K562 (cell line): Measurements from ENCODE around the gene CAMK1D.

ENCODE experiments used
- CTCF ChIP-seq, 3 experiments: IDR thresholded peaks in 2 of 3; conservative IDR thresholded peaks in 1 of 3; 2 replicates each; pipeline ENCODE4 v1.5.1; 2011 to 2012; ENCODE audit warnings: low read length in 3 of 3, mild to moderate bottlenecking in 3 of 3, control low read depth in 2 of 3, improper control_type of control experiment in 1 of 3, inconsistent platforms in 1 of 3, low read depth in 1 of 3, mixed read lengths in 1 of 3, moderate library complexity in 1 of 3; ENCODE audit not compliant: insufficient read depth in 2 of 3
- FOS ChIP-seq: IDR thresholded peaks from 3 replicates; pipeline ENCODE4 v1.6.1; 2011; ENCODE audit not compliant: insufficient read length; ENCODE audit errors: extremely low read depth
- GATAD2B ChIP-seq: fragments of 450-650 bp; IDR thresholded peaks from 2 replicates; pipeline ENCODE4 v1.6.1; 2017; ENCODE audit warnings: mild to moderate bottlenecking, borderline replicate concordance
- HCFC1 ChIP-seq: IDR thresholded peaks from 2 replicates; pipeline ENCODE4 v1.6.1; 2012; ENCODE audit warnings: low read depth, low read length, improper control_type of control experiment
- POLR2A ChIP-seq: fragments of 450-650 bp; conservative IDR thresholded peaks from 2 replicates; pipeline ENCODE4 v1.6.1; 2016
- REST ChIP-seq, 2 experiments: fragments of 450-650 bp; formaldehyde crosslinking in 1 of 2; IDR thresholded peaks; 2 replicates each; pipeline versions ENCODE4 v1.4.0 to v1.6.1; 2014 to 2020; ENCODE audit warnings: mild to moderate bottlenecking in 2 of 2, borderline replicate concordance in 1 of 2, low read depth in 1 of 2
- SIN3A ChIP-seq, 2 experiments: fragments of 150-350 bp in 1 of 2; IDR thresholded peaks; 2 replicates each; pipeline ENCODE4 v1.6.1; 2011 to 2016; ENCODE audit warnings: borderline replicate concordance in 2 of 2, low read depth in 2 of 2, low read length in 2 of 2, mild to moderate bottlenecking in 2 of 2, moderate library complexity in 2 of 2; ENCODE audit not compliant: control insufficient read depth in 1 of 2
- TCF3 ChIP-seq: sonication (generic); formaldehyde crosslinking; IDR thresholded peaks from 2 replicates; pipeline ENCODE4 v1.4.0; 2020; ENCODE audit warnings: mild to moderate bottlenecking, missing genetic modification reagents
- ZHX1 ChIP-seq: fragments of 150-350 bp; conservative IDR thresholded peaks from 2 replicates; pipeline ENCODE4 v1.6.1; 2014; ENCODE audit warnings: low read length
- ZNF124 ChIP-seq: sonication (generic); formaldehyde crosslinking; IDR thresholded peaks from 2 replicates; pipeline ENCODE4 v1.8.1; 2022; ENCODE audit warnings: missing genetic modification reagents

GRCh38 chr10:12642036-12642435, 292.7 kb downstream of the CAMK1D start:
- TF ChIP-seq SIN3A (IDR thresholded peaks at IDR 0.05; ENCODE audit: borderline replicate concordance in 2 of 2, control insufficient read depth in 1 of 2, low read depth in 2 of 2, low read length in 2 of 2) (no peak), POLR2A (no peak), REST (IDR thresholded peaks at IDR 0.05; ENCODE audit: borderline replicate concordance) (no peak), REST (CRISPR knock-in tag; IDR thresholded peaks at IDR 0.05; ENCODE audit: low read depth) (no peak), ZNF124 (CRISPR knock-in tag) (no peak), CTCF (IDR thresholded peaks at IDR 0.05 in 2 of 3, conservative IDR thresholded peaks at IDR 0.05 in 1 of 3; ENCODE audit: insufficient read depth in 2 of 3, low read depth in 1 of 3, low read length in 3 of 3) (no peak), FOS (no peak), GATAD2B (no peak), TCF3 (no peak), ZHX1 (no peak), HCFC1 (no peak)
